Transverse colon (tissue), 4 donors: ENCODE results near the gene CLASP2.

Source experiments
- EP300 ChIP-seq: sonication (generic); formaldehyde crosslinking; IDR thresholded peaks from one replicate; pipeline ENCODE4 v1.6.1; 2017; ENCODE audit warnings: antibody characterized with exemption, low read depth
- POLR2A ChIP-seq: fragments of 450-650 bp; IDR thresholded peaks from one replicate; pipeline ENCODE4 v1.6.1; 2016; ENCODE audit warnings: antibody characterized with exemption, mild to moderate bottlenecking, moderate library complexity
- POLR2AphosphoS5 ChIP-seq, 3 donors: sonication (generic); formaldehyde crosslinking; IDR thresholded peaks; one replicate each; pipeline ENCODE4 v1.6.1; 2016; ENCODE audit warnings: antibody characterized with exemption in 3 of 3
- TF ChIP-seq, protein P1 (sequence below), 5 experiments: fragments of 200-600 bp in 3 of 5; fragments of 450-650 bp in 2 of 5; sonication (generic) in 3 of 5; IDR thresholded peaks; 1 replicate in 2 of 5; 2 replicates in 3 of 5; pipeline ENCODE4 v1.5.1; 2016 to 2017; ENCODE audit warnings: antibody characterized with exemption in 5 of 5, inconsistent platforms in 3 of 5, mild to moderate bottlenecking in 2 of 5, moderate library complexity in 1 of 5

DNA sequence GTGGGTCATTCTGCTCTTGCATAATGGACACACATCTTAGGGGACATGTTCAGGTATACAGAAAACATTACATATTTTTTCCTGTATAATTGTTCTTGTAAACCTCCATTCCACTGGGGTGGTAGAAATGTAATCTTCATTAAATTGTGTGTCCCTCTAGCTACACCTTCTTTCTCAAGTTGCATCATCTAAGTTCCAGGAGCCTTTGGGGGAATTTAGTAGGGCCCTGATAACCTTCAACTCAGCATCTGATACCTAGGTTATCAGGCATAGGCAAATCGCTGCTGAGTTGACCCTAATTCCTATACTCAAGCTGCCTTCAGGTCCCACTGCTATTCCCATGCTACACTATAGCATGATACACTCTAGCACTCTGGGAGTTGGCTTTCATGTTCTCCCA lies 19.1 kb upstream of the CLASP2 start:
- TF ChIP-seq, protein P1, sequence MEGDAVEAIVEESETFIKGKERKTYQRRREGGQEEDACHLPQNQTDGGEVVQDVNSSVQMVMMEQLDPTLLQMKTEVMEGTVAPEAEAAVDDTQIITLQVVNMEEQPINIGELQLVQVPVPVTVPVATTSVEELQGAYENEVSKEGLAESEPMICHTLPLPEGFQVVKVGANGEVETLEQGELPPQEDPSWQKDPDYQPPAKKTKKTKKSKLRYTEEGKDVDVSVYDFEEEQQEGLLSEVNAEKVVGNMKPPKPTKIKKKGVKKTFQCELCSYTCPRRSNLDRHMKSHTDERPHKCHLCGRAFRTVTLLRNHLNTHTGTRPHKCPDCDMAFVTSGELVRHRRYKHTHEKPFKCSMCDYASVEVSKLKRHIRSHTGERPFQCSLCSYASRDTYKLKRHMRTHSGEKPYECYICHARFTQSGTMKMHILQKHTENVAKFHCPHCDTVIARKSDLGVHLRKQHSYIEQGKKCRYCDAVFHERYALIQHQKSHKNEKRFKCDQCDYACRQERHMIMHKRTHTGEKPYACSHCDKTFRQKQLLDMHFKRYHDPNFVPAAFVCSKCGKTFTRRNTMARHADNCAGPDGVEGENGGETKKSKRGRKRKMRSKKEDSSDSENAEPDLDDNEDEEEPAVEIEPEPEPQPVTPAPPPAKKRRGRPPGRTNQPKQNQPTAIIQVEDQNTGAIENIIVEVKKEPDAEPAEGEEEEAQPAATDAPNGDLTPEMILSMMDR (IDR thresholded peaks at IDR 0.05): no peak
- TF ChIP-seq POLR2A: no peak
- TF ChIP-seq EP300: no peak
- no peak for TF ChIP-seq POLR2AphosphoS5 (IDR thresholded peaks at IDR 0.05)
